GM19467 (cell line): Measurements from ENCODE around the gene BCOR.

Experiments used
- ATAC-seq: cut with Tn5 transposase; IDR thresholded peaks from one replicate; pipeline ENCODE4 v1.9.1; 2021; ENCODE audit warnings: mild to moderate bottlenecking, moderate library complexity; ENCODE audit not compliant: unreplicated experiment

The BCOR gene

GRCh38 chrX:40007131-40007755 lies 90.5 kb downstream of the BCOR start:
- no peak for ATAC-seq

GRCh38 chrX:40006106-40007017 lies 91.4 kb downstream of the BCOR start:
- ATAC-seq: no peak

- ATAC-seq: no peak
Observed at GRCh38 chrX:40005292-40006011, 92.3 kb downstream of the BCOR start.

- ATAC-seq: no peak
Observed at GRCh38 chrX:40004921-40005291, 92.9 kb downstream of the BCOR start.

- no peak for ATAC-seq
Observed at GRCh38 chrX:40004246-40004535, 93.6 kb downstream of the BCOR start.

- ATAC-seq: no peak
Observed at GRCh38 chrX:40003428-40004245, 94.1 kb downstream of the BCOR start.

- ATAC-seq: no peak
Observed at GRCh38 chrX:40003071-40003427, 94.7 kb downstream of the BCOR start.
